ENCODE results near the gene METTL25. TPM values are rescaled to one million over a fixed set of nuclear protein-coding genes. Genes with fewer than 3 reads are reported as not detected.
A peak's percentile ranks its signal among the peaks of the same experiment; 100 is the strongest.

Gene METTL25
- total RNA-seq, 6 donors from 2014 or later = 12.6 to 18.5 (median 14.6) TPM

- Histone ChIP-seq H3K4me3 (no peak overlapping the region), H3K27me3 (no peaks in the 10 kb centered on the region), H3K4me1 (no peaks in the 10 kb centered on the region), H3K27ac (no peak overlapping the region), H3K9me3 (no peaks in the 10 kb centered on the region), H3K36me3 (no peaks in the 10 kb centered on the region)
- WGBS, 2 donors = 23 to 25% methylated on average over 1 of the region's 1 CpG
- DNase-seq = no peak
- no peak for ATAC-seq (ENCODE audit: low FRiP score in 2 of 2)
- TF ChIP-seq POLR2A (IDR thresholded peaks at IDR 0.05) (no peak), POLR2AphosphoS5 (IDR thresholded peaks at IDR 0.05) (no peak), EP300 (IDR thresholded peaks at IDR 0.05) (no peak), CTCF (IDR thresholded peaks at IDR 0.05) (peak in 4 of 6 experiments; percentile 19 to 46 (median 28))
Observed at GRCh38 chr12:82326905-82327503, 31.3 kb upstream of the METTL25 start.

GRCh38 chr12:82327861-82328260, 30.5 kb upstream of the METTL25 start:
- Histone ChIP-seq H3K4me1 (no peaks in the 10 kb centered on the region), H3K27ac (no peak overlapping the region), H3K4me3 (no peak overlapping the region), H3K36me3 (no peaks in the 10 kb centered on the region), H3K27me3 (no peaks in the 10 kb centered on the region), H3K9me3 (no peaks in the 10 kb centered on the region)
- ATAC-seq (ENCODE audit: low FRiP score in 2 of 2) = no peak
- DNase-seq = no peak
- no peak for TF ChIP-seq EP300 (IDR thresholded peaks at IDR 0.05)
- TF ChIP-seq POLR2A (IDR thresholded peaks at IDR 0.05) = no peak
- TF ChIP-seq POLR2AphosphoS5 (IDR thresholded peaks at IDR 0.05) = no peak
- no peak for TF ChIP-seq CTCF (IDR thresholded peaks at IDR 0.05)
- 65 to 70% methylated on average over 1 of the region's 1 CpG for WGBS, 2 donors

- no peaks in the 10 kb centered on the region for H3K27me3 ChIP-seq
- no peaks in the 10 kb centered on the region for H3K9me3 ChIP-seq
- DNase-seq = no peak
- H3K36me3 ChIP-seq = no peaks in the 10 kb centered on the region
- no peak for ATAC-seq (ENCODE audit: low FRiP score in 2 of 2)
- TF ChIP-seq EP300 (IDR thresholded peaks at IDR 0.05) = no peak
- 15 to 28% methylated on average over 1 of the region's 1 CpG for WGBS, 2 donors
- no peaks in the 10 kb centered on the region for H3K4me1 ChIP-seq
- no peak overlapping the region for H3K4me3 ChIP-seq
- no peak overlapping the region for H3K27ac ChIP-seq
Observed at GRCh38 chr12:82329508-82329907, 28.8 kb upstream of the METTL25 start.

- no peak overlapping the region for H3K27ac ChIP-seq
- no peaks in the 10 kb centered on the region for H3K9me3 ChIP-seq
- DNase-seq = no peak
- peaks cover 13 to 58% (median 26%) of the 10 kb centered on the region in 4 donors for H3K36me3 ChIP-seq
- H3K4me1 ChIP-seq = no peaks in the 10 kb centered on the region
- TF ChIP-seq CTCF (IDR thresholded peaks at IDR 0.05) (no peak), EP300 (IDR thresholded peaks at IDR 0.05) (no peak), POLR2A (IDR thresholded peaks at IDR 0.05) (no peak), POLR2AphosphoS5 (IDR thresholded peaks at IDR 0.05) (no peak)
- no peak for ATAC-seq (ENCODE audit: low FRiP score in 2 of 2)
- no peaks in the 10 kb centered on the region for H3K27me3 ChIP-seq
- no peak overlapping the region for H3K4me3 ChIP-seq
- WGBS, 2 donors = 98 to 99% methylated on average over 3 of the region's 3 CpGs
Observed at GRCh38 chr12:82350161-82350560, 8.2 kb upstream of the METTL25 start.

GRCh38 chr12:82351390-82351789, 6.9 kb upstream of the METTL25 start:
- Histone ChIP-seq H3K9me3 (no peaks in the 10 kb centered on the region), H3K27me3 (no peaks in the 10 kb centered on the region), H3K4me3 (no peak overlapping the region), H3K36me3 (peaks cover 18 to 68% (median 31%) of the 10 kb centered on the region in 4 donors), H3K4me1 (peaks cover 5 to 12% (median 8%) of the 10 kb centered on the region in 4 donors), H3K27ac (no peak overlapping the region)
- WGBS, 2 donors = 89 to 90% methylated on average over 6 of the region's 6 CpGs
- no peak for TF ChIP-seq EP300 (IDR thresholded peaks at IDR 0.05)
- TF ChIP-seq POLR2A (IDR thresholded peaks at IDR 0.05) = no peak
- TF ChIP-seq CTCF (IDR thresholded peaks at IDR 0.05) = no peak
- TF ChIP-seq POLR2AphosphoS5 (IDR thresholded peaks at IDR 0.05) = no peak
- DNase-seq (no peak), ATAC-seq (ENCODE audit: low FRiP score in 2 of 2) (no peak)

All from upper lobe of left lung (tissue), 6 donors.